HG02798 (cell line): ENCODE data around the gene MTMR2.

Experiments used
- ATAC-seq: cut with Tn5 transposase; IDR thresholded peaks from one replicate; pipeline ENCODE4 v1.9.1; 2021; ENCODE audit warnings: mild to moderate bottlenecking; ENCODE audit not compliant: unreplicated experiment, poor library complexity

Gene MTMR2

GRCh38 chr11:95790123-95790932 lies 133.6 kb downstream of the MTMR2 start, which contains the start of gene CEP57:
Gene CEP57, plus strand, starts transcription at chr11:95790498. Its CDS starts 201 bp downstream, at chr11:95790699.
- peak; percentile 73 for ATAC-seq

- peak; percentile 77 for ATAC-seq
These were observed 134.3 kb downstream of the MTMR2 start, which contains the start of gene FAM76B for GRCh38 chr11:95789506-95790122. Gene FAM76B, minus strand, starts transcription at chr11:95789782. Its CDS starts 304 bp downstream, at chr11:95789478.

- ATAC-seq, result no peak
These were observed 134.9 kb downstream of the MTMR2 start for GRCh38 chr11:95788921-95789505.
